COR-L47 (cell line): Measurements from ENCODE around the gene LTBP1.

ENCODE experiments used
- DNase-seq: peaks from one replicate; lab custom pipeline; 2025; lab: John Stamatoyannopoulos, UW

Gene LTBP1

GRCh38 chr2:33316328-33316727, 369.6 kb downstream of the LTBP1 start:
- DNase-seq = no peak

DNA sequence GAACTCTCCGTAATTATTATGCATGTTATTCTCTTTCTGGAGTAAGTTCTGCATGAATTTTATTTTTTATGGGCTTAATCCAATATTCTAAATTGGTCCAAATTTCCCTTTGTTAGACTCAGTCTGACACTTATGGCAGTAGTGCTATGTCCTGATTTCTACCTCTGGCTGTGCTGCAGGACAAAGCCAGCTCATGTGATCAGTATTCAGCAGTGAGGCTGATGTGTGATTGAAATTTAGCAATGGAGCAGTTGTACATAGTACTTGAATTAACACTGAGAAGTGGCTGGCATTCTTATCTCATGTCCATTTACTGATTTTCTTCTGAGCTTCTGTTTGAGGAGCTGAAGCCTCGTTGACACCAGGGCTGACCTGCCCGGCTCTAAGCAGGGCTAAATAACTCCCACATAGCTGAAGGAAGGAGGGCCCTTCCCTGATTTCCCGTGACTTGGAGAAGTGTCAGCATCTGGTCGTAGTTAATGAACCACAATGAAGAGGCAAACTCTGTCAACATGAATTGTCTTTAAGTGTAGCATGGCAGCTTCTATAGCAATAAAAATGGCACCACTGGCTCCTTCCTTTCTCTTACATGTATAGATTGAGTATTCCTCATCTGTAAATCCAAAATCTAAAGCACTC, 370.7 kb downstream of the LTBP1 start:
- no peak for DNase-seq

- no peak for DNase-seq
These were observed 371.7 kb downstream of the LTBP1 start for GRCh38 chr2:33318456-33318855.

GRCh38 chr2:33320573-33320972, 373.8 kb downstream of the LTBP1 start:
- no peak for DNase-seq

DNA sequence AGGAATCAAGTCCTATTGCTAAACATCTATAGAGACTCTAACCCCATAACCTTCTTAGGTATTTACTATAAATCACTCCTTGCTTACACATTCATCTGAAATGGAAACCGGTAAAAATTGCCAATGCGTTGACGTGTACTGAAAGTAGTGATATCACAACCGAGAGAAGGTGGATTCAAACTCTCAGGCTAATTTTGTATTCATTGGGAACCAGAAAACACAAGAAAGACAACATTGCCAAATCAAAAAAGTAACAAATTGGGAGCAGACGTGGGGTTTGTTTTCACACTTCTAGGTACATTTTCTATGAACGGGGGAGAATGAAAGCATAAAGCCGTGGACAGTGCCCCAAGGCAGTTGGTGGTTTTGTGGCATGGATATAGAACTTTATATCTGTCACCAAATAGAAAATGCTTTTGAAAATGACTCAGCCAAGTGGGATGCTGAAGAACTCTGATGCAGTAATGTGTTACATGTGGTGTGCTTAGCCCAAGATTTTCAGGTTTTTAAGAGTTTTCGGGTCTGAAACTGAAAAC, 374.6 kb downstream of the LTBP1 start:
- no peak for DNase-seq

- no peak for DNase-seq
These were observed 375.2 kb downstream of the LTBP1 start for GRCh38 chr2:33321876-33322483.

- DNase-seq = no peak
These were observed 375.9 kb downstream of the LTBP1 start for GRCh38 chr2:33322612-33323011.

DNA sequence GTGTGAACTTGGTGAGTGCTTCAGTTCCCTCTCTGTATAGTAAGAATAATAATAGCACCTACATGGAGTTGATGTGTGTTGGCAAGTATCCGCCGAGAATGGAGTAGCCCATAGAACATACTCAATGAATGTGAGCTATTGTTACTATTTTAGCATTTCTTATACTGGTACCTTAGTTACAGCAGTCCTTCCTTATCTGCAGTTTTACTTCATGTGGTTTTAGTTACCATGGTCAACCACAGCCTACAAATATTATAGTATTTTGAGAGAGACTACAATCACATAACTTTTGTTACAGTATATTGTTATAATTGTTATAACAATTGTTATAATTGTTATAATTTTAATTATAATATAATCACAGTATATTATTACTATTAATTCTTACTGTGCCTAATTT, 377.2 kb downstream of the LTBP1 start:
- DNase-seq = no peak

- no peak for DNase-seq
These were observed 379.3 kb downstream of the LTBP1 start for GRCh38 chr2:33326100-33326499.

DNA sequence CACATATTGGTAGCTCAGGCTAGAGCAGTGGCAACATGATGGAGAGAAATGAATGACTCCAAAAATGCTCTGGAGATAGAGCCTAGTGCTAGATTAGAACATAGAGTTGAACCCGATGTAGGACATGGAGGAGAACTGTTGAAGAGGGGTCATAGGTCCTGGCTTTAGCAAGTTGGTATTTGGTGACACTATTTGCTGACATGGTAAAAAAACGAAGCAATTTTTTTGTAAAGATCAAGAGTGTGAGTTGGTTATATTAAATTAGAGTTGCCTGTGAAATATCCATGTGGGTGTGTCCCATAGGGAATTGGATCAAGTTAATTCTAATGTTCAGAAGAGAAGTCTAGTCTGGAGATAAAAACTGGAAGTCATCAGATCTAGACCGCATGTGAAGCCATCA, 386.7 kb downstream of the LTBP1 start:
- no peak for DNase-seq

GRCh38 chr2:33334083-33334482, 387.3 kb downstream of the LTBP1 start:
- DNase-seq = no peak

- DNase-seq = no peak
These were observed 388.8 kb downstream of the LTBP1 start for GRCh38 chr2:33335516-33335915.

- no peak for DNase-seq
These were observed 389.4 kb downstream of the LTBP1 start for GRCh38 chr2:33336036-33336625.

DNA sequence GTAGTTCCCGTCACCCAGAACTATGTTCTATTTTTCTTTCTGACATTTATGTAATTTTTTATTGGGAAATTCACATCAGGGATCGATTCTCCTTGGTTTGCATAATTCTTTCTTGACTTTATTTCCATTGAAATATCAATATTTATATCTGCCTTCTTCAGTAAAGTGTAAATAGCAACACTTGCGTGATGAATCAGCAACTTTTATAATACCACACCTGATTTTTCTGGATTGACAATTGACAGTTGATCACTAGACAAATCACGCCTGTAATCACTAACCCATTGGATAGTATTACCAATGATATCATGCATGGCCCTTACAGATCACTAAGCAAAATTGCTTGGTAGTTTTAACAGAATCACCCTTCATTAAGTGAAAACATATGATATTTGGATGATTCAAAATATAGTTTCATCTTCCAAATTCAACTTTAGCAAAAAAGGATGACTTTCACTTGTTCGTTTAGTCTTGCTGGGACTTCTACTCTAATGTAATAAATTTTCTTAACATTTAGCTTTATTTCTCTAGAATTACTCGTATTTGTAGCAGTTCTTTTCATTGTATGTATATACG, 390.7 kb downstream of the LTBP1 start:
- DNase-seq = no peak

DNA sequence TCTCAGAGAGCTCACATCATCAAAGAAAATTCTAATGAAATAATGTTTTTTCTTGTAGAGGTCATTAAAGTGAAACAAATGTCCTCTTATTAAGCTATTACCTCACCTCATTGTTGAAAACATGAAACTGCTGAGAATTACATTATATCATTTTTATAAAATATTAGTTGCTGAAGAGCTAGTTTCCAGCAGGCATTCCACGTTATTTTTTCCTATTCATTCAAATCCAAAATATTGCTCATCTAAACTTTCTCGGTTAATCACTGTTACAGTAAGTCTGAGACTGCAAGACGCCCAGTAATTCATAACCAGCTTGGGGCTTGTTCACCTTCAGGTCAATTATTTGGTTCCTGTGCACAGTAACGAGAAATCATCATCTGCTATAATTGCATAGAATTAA, 391.2 kb downstream of the LTBP1 start:
- no peak for DNase-seq

- no peak for DNase-seq
These were observed 392.5 kb downstream of the LTBP1 start for GRCh38 chr2:33339269-33339668.

DNA sequence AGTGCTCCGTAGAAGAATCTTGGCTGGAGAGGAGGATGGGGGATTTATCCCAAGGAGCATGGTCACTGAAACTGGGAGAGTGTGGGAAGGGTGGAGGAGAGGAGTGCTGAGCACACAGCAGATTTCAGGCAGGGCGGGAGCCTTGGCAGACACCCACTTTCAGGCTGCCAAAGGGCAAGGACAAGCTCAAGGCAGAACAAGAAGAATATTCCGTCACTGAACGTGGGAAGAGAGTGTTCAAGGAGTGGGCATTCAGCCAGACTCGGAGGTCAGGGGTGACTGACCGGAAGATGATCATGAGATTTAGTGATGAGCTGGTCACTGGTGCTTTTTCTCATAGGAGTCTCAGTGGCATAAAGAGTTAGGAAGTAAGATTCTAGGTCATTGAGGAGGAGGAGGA, 393.5 kb downstream of the LTBP1 start:
- no peak for DNase-seq

- DNase-seq = no peak
These were observed 395.4 kb downstream of the LTBP1 start for GRCh38 chr2:33342171-33342570.

GRCh38 chr2:33342705-33343104, 396.0 kb downstream of the LTBP1 start:
- DNase-seq = no peak

- DNase-seq = no peak
These were observed 396.7 kb downstream of the LTBP1 start for GRCh38 chr2:33343387-33343895.

DNA sequence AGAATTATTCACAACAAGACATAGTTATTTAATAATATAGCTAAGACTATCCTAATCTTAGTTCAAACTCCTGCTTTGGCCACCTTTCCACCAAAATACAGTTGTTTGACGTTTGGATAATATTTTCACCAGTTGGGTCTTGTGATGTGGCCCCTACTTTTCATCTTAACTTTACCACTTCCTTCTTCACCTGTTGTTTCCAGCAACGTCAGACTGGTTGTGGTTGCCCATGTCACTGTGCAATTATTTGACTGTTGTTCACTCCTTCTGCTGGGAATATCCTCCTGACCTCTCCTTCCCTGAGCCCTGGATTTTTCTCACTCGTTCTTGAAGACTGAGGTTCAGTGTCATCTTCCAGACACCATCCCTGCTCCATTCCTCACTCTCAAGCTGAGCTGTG, 397.5 kb downstream of the LTBP1 start:
- DNase-seq = no peak

DNA sequence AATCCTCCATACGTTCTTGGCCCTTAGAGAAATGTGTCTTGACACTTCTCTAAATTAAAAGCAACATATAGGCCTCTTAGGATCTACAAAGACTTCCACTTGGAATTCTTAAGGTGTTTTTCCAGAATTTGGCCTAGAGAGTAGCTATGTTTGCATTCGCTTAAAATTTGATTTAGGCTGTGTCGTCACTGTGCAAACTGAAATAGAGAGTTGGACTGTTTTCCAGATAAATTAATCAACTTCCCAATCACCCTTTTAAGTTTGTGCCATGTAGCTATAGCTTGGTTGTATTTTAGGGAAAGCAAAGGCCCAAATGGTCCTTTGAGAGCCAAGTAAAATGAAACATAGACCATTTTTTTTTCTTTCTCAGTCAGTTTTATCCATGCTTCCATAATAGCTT, 401.1 kb downstream of the LTBP1 start:
- no peak for DNase-seq

- DNase-seq = no peak
These were observed 403.9 kb downstream of the LTBP1 start for GRCh38 chr2:33350632-33351031.
